ENCODE measurements around the gene CHST10.

The CHST10 gene

DNA sequence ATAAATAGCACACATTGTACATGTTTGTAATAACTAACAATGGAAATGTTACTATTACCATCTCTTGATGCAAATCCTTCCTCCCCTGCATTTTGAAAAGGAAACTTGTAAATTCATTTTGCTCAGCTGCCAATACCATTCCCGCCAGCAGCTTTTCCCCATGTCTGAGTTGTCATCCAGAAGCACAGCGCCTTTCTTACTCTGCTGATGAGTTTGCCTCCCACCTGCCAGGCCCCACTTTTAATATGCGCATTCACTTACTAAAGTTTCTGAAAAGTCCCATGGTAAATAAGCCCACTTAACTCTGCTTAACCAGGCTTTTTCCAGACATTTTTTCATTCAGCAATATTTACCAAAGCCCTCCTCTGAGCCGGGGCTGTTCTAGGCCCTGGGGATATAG lies 3.9 kb downstream of the CHST10 start:
- DNase-seq = no peak

GRCh38 chr2:100412881-100413321 lies 4.6 kb downstream of the CHST10 start:
- no peak for DNase-seq

DNA sequence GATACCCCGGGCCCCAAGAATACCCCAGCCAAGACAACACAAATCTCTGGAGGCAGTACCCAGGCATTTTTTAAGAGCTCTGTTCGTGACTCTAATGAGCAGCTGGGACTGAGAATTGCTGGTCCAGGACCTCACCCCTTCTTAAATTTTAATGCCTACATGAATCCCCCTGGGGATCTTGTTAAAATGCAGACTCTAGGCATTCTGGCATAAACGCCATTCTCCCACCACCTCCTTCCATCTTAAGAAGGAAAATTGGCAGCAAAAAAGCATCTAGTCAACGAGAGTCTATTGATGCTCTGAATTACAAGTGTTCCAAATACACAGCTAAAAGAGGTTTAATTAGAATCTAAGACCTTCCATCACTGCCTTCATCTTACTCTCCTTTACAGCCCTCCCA lies 5.0 kb downstream of the CHST10 start:
- no peak for DNase-seq

DNA sequence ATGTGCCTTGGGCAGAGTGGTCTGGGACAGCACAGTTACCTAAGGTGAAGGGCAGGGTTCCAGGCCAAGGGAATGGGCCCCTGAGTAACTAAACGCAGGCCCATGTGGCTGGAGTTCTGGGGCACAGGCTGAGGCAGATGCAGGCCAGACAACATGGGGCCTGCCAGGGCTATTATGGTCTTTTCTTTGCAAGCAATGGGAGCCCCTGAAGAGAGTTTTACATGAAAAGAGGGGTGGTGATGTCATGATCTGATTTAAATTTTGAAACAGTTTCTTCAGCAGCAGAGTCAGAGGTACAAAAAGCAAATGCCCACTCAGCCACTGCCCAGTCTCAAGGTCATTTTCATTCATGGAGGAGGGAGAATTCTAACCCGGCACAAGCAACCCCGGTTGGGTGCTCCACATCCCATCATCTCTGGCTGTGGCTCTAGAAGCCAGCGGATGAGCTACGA lies 5.6 kb downstream of the CHST10 start:
- DNase-seq = no peak

- DNase-seq = no peak
Observed at GRCh38 chr2:100409975-100410647, 7.4 kb downstream of the CHST10 start.

- no peak for DNase-seq
Observed at GRCh38 chr2:100409461-100409860, 8.0 kb downstream of the CHST10 start.

DNA sequence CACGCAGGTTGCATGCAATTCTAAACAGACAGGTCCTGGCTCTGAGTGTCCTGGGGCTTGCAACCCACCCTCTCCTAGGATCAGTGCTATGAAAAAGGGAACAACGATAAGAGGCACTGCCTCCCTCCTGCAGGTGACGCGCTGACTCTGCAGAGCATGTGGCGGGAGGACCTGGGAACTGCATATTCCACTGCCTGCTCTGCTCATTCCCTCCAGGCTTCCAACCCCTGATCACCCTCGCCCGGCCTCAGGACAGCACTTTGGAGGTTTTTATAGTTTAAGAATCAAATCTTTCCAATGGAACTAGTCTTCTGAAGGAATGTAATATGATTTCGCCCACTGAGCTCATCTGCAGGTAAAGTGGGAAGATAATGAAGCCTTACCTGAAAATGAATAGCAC lies 8.5 kb downstream of the CHST10 start:
- no peak for DNase-seq

DNA sequence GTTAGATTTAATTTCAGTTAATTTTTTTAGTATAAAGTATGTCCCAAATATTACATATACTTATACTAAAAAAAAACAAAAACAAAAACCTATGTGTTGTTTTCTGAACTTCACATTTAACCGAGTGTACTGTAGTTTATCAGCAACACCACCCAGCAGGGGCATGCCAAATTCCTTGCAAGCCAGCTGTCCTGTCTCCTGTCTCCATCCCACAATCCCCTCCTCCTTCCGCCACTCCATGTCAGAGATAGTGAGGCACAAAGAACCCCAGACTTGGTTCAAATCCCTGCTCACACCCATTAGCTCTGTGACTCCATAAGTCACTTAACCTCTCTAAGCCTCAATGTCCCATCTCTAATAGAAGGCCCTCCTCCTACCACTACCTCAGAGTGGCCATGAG lies 9.4 kb downstream of the CHST10 start:
- DNase-seq = no peak

- no peak for DNase-seq
Observed at GRCh38 chr2:100407563-100407962, 9.9 kb downstream of the CHST10 start.

GRCh38 chr2:100407073-100407472 lies 10.4 kb downstream of the CHST10 start:
- no peak for DNase-seq

- DNase-seq = no peak
Observed at GRCh38 chr2:100406120-100406508, 11.4 kb downstream of the CHST10 start.

DNA sequence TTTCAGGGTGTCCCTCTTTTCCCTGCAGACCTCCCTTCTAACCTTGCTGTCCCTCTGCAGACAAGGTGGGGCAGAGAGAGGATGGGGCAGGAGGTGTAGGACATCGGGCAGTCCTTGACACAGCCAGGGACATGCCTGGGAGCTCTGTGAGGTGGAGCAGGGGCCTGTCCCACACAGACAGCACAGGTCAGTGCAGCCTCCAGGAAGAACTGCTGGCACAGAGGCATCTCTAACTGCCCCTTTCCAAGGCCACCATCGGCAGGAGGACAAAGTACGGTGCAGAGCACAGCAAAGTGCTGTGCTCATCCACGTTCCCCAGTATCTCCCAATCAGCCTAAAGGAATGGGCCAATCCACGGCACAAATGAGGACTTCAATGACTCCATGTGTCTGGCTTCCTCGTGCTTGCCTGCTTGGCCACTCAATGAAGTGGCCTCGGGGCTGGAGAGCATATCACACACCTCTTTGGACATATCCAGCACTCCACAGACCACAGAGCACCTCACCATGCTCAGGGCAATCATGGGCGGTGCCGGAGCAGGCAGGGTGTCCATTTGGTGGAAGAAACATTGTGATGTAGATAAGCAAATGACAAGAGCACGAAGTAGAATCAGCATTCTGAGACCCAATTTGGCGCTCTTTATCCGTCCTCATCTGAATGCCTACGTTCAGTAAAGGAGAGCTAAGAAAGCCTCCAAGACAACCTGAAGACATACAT lies 11.9 kb downstream of the CHST10 start:
- DNase-seq = no peak

DNA sequence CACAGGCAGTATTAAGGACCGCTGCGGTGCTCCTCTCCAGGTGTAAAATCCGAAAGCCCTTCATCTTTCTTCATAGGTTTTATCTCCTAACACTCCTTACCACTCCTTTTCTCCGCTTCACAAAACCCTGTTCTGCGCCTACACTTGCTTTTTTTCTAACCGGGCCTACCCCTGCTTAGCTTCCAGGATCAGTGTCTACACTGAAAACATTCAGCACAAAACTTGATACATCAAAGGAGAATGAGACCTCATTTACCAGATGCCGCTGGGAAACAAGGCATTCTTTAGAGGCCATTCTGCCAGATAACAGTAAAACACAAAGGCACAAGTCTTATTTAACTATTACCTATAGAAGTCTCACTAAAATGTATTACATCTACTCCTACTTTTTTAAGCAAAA lies 13.1 kb downstream of the CHST10 start:
- no peak for DNase-seq

- no peak for DNase-seq
Observed at GRCh38 chr2:100403722-100404121, 13.7 kb downstream of the CHST10 start.

DNA sequence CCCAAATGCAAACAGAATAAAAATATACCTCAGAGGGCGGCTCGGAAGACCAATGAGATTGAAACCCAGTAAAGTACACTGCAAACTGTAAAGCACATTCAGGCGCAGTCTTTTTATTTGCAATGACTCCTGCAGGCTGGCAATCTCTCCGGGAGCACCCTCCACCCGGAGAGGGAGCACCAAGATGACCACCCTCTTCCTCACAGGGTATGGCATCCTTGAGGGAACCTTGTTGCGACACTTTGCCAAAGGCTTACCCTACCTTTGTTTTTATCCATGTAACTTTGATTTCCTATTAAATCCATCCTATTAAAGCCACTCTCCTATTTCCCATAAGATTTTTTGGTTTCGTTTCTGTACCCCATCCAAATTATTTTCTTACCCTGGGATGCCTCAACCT lies 16.2 kb downstream of the CHST10 start:
- DNase-seq = no peak

DNA sequence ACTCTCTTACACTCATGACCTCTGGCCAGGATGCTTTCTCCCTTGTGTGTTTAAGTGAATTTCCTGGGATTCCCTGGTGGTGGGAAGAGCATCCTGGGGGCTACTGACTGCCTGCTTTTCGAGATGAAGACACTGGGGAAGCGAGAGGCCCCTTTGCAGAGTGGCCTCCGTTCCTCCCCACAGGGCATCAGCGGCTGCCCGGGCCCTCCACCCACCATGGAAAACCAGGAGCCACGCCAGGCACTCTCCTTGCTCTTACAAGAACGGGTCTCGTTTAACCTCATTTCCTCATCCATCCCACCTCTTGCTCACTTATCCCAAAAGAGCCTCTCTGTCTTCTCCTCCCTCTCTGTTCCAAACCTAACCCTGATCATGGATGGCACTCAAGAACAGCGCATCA lies 17.8 kb downstream of the CHST10 start:
- DNase-seq = no peak

DNA sequence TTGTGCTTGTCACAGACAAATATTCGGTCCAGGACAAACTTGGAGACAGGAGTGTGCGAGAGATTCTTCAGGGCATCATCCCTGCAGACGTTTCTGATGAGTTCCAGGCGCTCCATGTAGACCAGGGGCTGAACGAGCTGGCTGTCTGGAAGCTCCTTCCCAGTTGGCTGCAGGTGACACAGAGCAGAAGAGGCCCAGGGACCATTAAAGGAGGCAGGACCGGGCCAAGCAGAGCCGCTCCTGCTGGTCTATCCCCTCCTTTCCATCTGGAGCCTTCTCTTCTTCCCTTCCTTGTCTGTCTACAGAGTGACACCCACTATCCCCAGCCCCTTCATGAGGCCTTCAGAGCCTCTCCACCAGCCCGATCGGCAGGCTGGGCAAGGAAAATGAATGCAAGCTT lies 19.5 kb downstream of the CHST10 start:
- DNase-seq = no peak

- DNase-seq = no peak
Observed at GRCh38 chr2:100397118-100397860, 20.2 kb downstream of the CHST10 start.

GRCh38 chr2:100396483-100396882 lies 21.0 kb downstream of the CHST10 start:
- no peak for DNase-seq

DNA sequence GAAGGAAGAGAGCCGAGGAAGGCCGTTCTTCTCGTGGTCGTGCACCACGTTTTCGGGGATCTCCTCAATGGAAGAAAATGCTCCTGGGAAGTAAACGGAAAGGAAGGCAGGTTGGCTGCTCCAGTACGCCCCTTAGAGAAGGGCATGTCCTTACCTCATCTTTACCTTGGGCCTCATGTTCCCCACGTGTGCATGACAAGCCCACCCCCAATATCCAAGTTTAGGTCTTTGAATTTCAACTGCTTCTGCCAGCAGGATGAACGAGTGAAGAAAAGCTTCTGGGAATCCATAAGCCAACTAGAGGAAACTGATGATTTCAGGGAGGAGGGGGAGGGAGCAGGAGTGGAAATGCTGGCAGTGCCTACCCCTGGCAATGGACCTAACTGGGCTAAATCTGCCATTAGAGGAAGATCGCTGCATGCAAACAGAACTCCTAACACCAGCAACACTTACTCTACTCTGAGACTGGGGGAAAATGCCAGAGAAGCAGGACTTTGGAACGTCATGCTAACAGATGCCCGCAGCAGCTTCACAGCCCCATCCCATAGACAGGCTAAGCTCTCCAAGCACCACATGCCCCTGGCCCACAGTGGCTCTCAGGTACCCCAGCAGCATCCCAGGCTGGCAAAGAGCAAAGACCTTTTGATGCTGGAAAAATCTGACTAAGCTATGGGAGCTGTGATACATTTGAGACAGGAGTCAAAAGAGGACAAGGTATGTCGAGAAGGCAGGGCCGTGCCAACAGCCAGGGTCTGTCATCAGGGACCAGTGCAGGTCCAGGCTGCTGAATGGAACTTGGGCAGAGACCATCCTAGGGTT lies 21.7 kb downstream of the CHST10 start:
- DNase-seq = no peak

GRCh38 chr2:100394111-100394641 lies 23.3 kb downstream of the CHST10 start:
- no peak for DNase-seq

GRCh38 chr2:100393362-100393761 lies 24.1 kb downstream of the CHST10 start:
- no peak for DNase-seq

- DNase-seq = no peak
Observed at GRCh38 chr2:100392715-100393114, 24.8 kb downstream of the CHST10 start.
